ENCODE results near the gene KRTAP5-3. TPM values are rescaled to one million over a fixed set of nuclear protein-coding genes. Genes with fewer than 3 reads are reported as not detected.
"Not testable (repeated sequence)": the region's sequence is repeated elsewhere in the genome, so short reads cannot be mapped to it uniquely, and the experiment has no call there.

The KRTAP5-3 gene
- total RNA-seq, 1 experiment from 2014 or later, result not detected

DNA sequence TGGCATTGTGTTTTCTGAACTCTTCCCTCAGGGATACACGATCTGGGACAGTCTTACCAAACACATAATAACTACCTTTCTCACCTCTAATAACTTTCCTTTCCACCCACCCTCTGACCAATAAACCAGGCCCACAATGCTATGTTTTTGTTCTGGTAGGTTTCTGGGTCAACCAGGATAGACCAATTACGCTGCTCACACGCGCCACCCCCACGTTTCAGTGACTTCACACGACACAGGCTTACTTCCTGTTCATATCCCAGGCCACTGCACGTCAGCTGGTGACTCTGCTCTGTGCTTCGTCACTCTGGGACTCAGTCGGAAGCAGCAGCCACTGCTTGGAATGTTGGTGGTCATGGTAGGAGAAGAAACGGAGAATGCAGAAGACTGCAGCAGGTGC, 11.2 kb upstream of the KRTAP5-3 start:
- intact Hi-C loops (cut with micrococcal nuclease; ENCODE audit: unreplicated experiment), result no loop called here
- POLR2A ChIA-PET (ENCODE audit: unreplicated experiment), result no interaction called here
- peaks cover 64% of the 10 kb centered on the region for H3K27me3 ChIP-seq (ENCODE audit: insufficient read depth, low read depth)
- H3F3A ChIP-seq (ENCODE audit: insufficient read depth, low read depth), result no peaks in the 10 kb centered on the region
- no peaks in the 10 kb centered on the region for H3K9me2 ChIP-seq (ENCODE audit: insufficient read depth)
- no peak overlapping the region for H3K4me2 ChIP-seq
- no peaks in the 10 kb centered on the region for H3K9me3 ChIP-seq (ENCODE audit: insufficient read depth, low read depth)
- TF ChIP-seq EZH2 (IDR thresholded peaks at IDR 0.05; ENCODE audit: low read depth), result no peak
- TF ChIP-seq, protein P1, sequence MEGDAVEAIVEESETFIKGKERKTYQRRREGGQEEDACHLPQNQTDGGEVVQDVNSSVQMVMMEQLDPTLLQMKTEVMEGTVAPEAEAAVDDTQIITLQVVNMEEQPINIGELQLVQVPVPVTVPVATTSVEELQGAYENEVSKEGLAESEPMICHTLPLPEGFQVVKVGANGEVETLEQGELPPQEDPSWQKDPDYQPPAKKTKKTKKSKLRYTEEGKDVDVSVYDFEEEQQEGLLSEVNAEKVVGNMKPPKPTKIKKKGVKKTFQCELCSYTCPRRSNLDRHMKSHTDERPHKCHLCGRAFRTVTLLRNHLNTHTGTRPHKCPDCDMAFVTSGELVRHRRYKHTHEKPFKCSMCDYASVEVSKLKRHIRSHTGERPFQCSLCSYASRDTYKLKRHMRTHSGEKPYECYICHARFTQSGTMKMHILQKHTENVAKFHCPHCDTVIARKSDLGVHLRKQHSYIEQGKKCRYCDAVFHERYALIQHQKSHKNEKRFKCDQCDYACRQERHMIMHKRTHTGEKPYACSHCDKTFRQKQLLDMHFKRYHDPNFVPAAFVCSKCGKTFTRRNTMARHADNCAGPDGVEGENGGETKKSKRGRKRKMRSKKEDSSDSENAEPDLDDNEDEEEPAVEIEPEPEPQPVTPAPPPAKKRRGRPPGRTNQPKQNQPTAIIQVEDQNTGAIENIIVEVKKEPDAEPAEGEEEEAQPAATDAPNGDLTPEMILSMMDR (conservative IDR thresholded peaks at IDR 0.05), result no peak
- BruUV-seq (replicated peaks), result no TSS peak
- no peak overlapping the region for H3K4me3 ChIP-seq
- no peaks in the 10 kb centered on the region for H3K36me3 ChIP-seq (ENCODE audit: low read depth)
- no peak overlapping the region for H3K27ac ChIP-seq
- CTCF ChIA-PET, result no interaction called here
- H2AFZ ChIP-seq, result no peak overlapping the region
- no peaks in the 10 kb centered on the region for H4K20me1 ChIP-seq (ENCODE audit: insufficient read depth)
- no peaks in the 10 kb centered on the region for H3K79me2 ChIP-seq (ENCODE audit: low read depth)
- no peaks in the 10 kb centered on the region for H3K4me1 ChIP-seq (replicated peaks; ENCODE audit: insufficient read depth)
- DNase-seq, result no peak

DNA sequence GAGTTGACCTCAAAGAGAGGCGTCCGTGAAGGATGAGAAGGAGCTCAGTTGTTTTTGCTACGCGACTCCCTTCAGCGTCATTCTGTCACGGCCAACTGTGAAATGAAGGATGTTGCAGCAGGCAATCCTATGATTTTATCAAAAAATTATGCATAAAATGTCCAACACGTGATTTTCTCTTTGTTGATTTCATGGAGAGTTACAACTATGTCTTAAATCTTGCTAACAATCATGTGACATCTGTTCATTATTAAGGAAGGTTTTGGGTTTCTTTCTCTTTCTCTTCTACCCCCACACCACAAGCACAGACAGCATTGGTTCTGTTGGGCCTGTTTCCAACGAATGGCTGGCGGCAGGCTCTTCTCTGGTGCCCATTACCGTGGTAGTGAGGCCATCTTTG, 10.0 kb upstream of the KRTAP5-3 start:
- no peaks in the 10 kb centered on the region for H3K36me3 ChIP-seq (ENCODE audit: low read depth)
- no peak for TF ChIP-seq EZH2 (IDR thresholded peaks at IDR 0.05; ENCODE audit: low read depth)
- TF ChIP-seq, protein P1 (conservative IDR thresholded peaks at IDR 0.05), result no peak
- peaks cover 60% of the 10 kb centered on the region for H3K27me3 ChIP-seq (ENCODE audit: insufficient read depth, low read depth)
- no peak for DNase-seq
- no peak overlapping the region for H2AFZ ChIP-seq
- H3K27ac ChIP-seq, result no peak overlapping the region
- intact Hi-C loops (cut with micrococcal nuclease; ENCODE audit: unreplicated experiment), result no loop called here
- H3K4me1 ChIP-seq (replicated peaks; ENCODE audit: insufficient read depth), result no peaks in the 10 kb centered on the region
- no peaks in the 10 kb centered on the region for H3K79me2 ChIP-seq (ENCODE audit: low read depth)
- BruUV-seq (replicated peaks), result no TSS peak
- no peak overlapping the region for H3K4me3 ChIP-seq
- no peaks in the 10 kb centered on the region for H3F3A ChIP-seq (ENCODE audit: insufficient read depth, low read depth)
- H3K9me2 ChIP-seq (ENCODE audit: insufficient read depth), result no peaks in the 10 kb centered on the region
- no peaks in the 10 kb centered on the region for H3K9me3 ChIP-seq (ENCODE audit: insufficient read depth, low read depth)
- H3K4me2 ChIP-seq, result no peak overlapping the region
- POLR2A ChIA-PET (ENCODE audit: unreplicated experiment), result no interaction called here
- H4K20me1 ChIP-seq (ENCODE audit: insufficient read depth), result no peaks in the 10 kb centered on the region
- CTCF ChIA-PET, result no interaction called here

DNA sequence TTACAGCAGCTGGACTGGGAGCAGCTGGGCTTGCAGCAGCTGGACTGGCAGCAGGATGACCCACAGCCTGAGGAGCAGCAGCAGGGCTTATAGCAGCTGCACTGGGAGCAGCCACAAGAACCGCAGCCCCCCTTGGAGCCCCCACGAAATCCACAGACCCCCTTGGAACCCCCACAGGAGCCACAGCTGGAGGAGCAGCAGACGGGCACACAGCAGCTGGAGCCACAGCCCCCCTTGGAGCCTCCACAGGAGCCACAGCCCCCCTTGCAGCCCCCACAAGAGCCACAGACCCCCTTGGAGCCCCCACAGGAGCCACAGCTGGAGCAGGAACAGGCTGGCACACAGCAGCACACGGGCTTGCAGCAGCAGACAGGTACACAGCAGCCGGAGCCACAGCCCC, 362 bp downstream of the KRTAP5-3 start:
- intact Hi-C loops (cut with micrococcal nuclease; ENCODE audit: unreplicated experiment); H3K9me2 ChIP-seq (ENCODE audit: insufficient read depth); H3K36me3 ChIP-seq (ENCODE audit: low read depth); DNase-seq; H3K27ac ChIP-seq; H3K9me3 ChIP-seq (ENCODE audit: insufficient read depth, low read depth); H3K4me2 ChIP-seq; H3F3A ChIP-seq (ENCODE audit: insufficient read depth, low read depth); POLR2A ChIA-PET (ENCODE audit: unreplicated experiment); H2AFZ ChIP-seq; H3K4me3 ChIP-seq; H3K4me1 ChIP-seq (replicated peaks; ENCODE audit: insufficient read depth); H3K79me2 ChIP-seq (ENCODE audit: low read depth); BruUV-seq (replicated peaks); H4K20me1 ChIP-seq (ENCODE audit: insufficient read depth); CTCF ChIA-PET: not testable (repeated sequence)
- peaks cover 28% of the 10 kb centered on the region for H3K27me3 ChIP-seq (ENCODE audit: insufficient read depth, low read depth)

DNA sequence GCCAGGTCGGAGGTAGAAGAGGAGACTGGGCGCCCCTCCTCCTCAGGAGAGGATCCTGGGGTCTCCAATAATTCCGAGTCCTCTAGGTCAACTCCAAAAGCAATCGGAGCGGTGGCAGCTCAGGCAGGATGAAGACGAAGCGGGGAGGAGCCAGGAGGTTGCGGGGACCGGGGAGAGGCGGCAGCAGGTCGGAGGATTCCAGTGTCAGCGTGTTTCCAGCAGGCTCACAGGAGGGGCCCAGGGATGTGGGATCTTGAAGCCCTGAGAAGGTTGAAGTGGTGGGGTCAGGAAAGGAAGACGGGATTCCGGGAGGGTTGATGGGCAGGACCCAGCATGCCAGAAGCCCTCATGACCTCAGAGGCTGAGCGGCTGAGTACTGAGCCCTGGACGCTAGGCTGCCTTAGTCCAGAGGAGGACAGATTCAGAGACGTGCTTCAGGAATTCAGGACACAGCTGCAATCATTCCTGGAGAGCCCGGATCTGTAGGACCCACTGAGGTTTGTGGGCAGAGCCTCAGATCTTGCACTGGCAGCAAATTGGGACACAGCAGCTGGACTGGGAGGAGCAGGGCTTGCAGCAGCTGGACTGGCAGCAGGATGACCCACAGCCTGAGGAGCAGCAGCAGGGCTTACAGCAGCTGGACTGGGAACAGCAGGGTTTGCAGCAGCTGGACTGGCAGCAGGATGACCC, 962 bp downstream of the KRTAP5-3 start:
- H3K4me2 ChIP-seq; H3K36me3 ChIP-seq (ENCODE audit: low read depth); BruUV-seq (replicated peaks); POLR2A ChIA-PET (ENCODE audit: unreplicated experiment); H3K79me2 ChIP-seq (ENCODE audit: low read depth); H2AFZ ChIP-seq; DNase-seq; H3K4me1 ChIP-seq (replicated peaks; ENCODE audit: insufficient read depth); H3K27ac ChIP-seq; H3K9me2 ChIP-seq (ENCODE audit: insufficient read depth); H4K20me1 ChIP-seq (ENCODE audit: insufficient read depth); H3F3A ChIP-seq (ENCODE audit: insufficient read depth, low read depth); intact Hi-C loops (cut with micrococcal nuclease; ENCODE audit: unreplicated experiment); H3K9me3 ChIP-seq (ENCODE audit: insufficient read depth, low read depth); CTCF ChIA-PET; H3K4me3 ChIP-seq: not testable (repeated sequence)
- H3K27me3 ChIP-seq (ENCODE audit: insufficient read depth, low read depth), result peaks cover 31% of the 10 kb centered on the region

DNA sequence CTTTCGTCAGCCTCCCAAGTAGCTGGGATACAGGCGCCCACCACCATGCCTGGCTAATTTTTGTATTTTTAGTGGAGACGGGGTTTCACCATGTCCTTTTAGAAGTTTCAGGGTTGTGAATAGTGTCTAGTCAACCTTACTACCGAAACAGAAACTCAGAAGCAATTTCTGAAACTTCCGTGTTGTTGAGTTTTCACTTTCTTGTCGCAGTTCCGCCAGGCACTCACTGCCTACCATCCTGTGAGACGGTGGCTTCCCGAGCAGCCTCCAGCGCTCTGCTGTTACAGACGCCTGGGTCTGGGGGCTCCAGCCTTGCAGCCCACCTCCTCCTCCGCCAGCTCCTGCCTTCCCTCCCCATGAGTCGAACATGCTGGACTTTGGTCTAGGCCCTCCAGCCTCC, 2.3 kb downstream of the KRTAP5-3 start:
- intact Hi-C loops (cut with micrococcal nuclease; ENCODE audit: unreplicated experiment); H2AFZ ChIP-seq; H3K4me1 ChIP-seq (replicated peaks; ENCODE audit: insufficient read depth); H3K9me2 ChIP-seq (ENCODE audit: insufficient read depth); H4K20me1 ChIP-seq (ENCODE audit: insufficient read depth); H3K36me3 ChIP-seq (ENCODE audit: low read depth); H3K4me3 ChIP-seq; BruUV-seq (replicated peaks); DNase-seq; H3K9me3 ChIP-seq (ENCODE audit: insufficient read depth, low read depth); H3K79me2 ChIP-seq (ENCODE audit: low read depth); H3K4me2 ChIP-seq; POLR2A ChIA-PET (ENCODE audit: unreplicated experiment); H3K27ac ChIP-seq; H3F3A ChIP-seq (ENCODE audit: insufficient read depth, low read depth); CTCF ChIA-PET: not testable (repeated sequence)
- H3K27me3 ChIP-seq (ENCODE audit: insufficient read depth, low read depth), result peaks cover 36% of the 10 kb centered on the region

Data from PC-9 (cell line).